LoVo (cell line): ENCODE measurements around the gene HNF1B.

Experiments
- DNase-seq: peaks from one replicate; pipeline ENCODE4 v3.0.0-alpha.2; 2016; ENCODE audit warnings: low spot score

HNF1B gene

DNA sequence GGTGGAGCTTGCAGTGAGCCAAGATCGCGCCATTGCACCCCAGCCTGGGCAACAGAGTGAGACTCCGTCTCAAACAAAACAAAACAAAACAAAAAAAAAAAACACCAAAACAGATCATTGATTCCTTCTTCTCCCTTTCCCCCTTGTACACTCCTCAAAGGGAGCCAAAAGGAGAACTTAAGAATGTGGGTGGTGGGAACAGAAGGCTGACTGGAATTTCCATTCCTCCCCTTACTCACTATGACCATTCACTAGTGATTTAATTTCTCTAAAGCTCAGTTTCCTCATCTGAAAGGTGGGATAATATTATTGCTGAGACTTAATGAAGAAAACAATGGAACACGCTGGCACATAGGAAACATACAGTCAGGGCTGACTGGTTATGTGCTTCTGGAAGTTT lies 17.1 kb upstream of the HNF1B start:
- DNase-seq, result no peak

DNA sequence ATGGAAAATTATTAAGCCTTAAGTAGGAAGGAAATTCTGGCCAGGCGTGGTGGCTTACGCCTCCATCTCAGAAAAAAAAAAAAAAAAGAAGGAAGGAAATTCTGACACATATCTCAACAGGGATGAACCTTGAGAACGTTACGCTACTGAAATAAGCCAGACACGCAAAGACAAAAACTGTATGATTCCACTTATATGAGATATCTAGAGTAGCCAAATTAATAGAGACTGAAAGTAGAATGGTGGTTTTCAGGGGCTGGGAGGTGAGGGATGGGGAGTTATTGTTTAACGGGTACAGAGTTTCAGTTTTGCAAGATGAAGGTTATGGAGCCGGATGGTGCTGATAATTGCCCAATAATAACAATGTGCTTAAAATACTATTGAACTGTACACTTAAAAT lies 16.2 kb upstream of the HNF1B start:
- DNase-seq, result no peak

DNA sequence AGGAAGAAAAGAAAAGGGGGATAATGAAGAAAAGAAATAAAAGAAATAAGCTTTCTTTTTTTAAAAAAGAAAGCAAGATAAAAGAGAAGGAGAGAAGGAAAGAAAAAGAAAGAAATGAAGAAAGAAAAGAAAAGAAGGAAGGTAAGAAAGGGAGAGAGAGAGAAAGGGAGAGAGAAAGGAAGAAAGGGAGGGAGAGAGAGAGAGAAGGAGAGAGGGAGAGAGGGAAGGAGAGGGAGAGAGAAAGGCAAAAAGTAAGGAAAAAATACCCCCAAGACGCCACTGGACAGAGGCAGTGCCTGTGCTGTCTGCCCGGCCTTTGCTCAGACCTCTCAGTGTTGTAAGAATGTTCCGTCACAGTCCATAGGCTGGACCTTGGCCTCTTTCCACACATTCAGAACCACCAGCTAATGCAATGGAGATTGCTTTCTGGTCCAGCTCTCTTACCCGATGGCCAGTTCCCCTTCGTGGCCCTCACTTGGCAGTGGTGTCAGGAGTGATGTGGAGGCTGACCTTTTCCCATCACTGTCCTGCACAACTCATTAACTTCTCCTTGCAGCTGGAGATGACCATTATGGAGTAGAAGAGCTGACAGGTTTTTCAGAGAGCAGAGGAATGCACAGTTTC lies 14.3 kb upstream of the HNF1B start:
- no peak for DNase-seq

DNA sequence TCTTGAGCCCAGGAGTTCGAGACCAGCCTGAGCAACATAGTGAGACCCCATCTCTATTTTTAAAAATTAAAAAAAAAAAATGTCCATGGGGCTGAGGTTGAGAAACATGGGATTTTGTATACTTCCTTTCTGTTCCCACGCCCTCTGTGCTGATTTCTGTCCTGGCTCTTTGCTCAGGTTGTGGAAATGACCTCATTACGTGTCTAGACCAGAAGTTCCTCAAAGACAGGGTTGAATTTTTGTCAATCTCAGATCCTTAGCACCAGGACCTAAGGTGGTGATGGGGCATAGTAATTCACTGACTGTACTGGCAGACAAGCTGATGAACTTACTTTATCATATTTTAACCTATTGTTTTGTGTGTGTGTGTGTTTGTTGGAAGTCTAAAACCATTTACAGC lies 11.2 kb upstream of the HNF1B start:
- no peak for DNase-seq

DNA sequence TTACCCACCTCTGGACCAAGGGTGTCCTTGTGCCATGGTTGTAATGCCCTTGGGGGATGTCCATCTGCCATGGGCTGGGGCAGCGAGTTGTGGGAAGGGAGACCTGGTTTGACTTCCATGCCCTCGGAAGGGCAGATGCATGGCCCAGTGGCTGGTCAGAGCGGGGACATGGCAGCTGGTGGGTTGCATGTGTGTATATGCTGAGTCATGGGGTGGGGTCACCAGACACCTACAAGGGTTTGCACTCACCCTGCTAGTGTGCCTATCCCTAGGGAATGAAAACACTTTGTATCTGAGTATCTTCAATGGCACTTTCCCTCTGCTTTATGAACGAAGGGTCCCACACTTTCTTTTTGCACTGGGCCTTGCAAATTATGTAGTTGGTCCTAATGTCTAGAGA lies 10.6 kb upstream of the HNF1B start:
- no peak for DNase-seq

DNA sequence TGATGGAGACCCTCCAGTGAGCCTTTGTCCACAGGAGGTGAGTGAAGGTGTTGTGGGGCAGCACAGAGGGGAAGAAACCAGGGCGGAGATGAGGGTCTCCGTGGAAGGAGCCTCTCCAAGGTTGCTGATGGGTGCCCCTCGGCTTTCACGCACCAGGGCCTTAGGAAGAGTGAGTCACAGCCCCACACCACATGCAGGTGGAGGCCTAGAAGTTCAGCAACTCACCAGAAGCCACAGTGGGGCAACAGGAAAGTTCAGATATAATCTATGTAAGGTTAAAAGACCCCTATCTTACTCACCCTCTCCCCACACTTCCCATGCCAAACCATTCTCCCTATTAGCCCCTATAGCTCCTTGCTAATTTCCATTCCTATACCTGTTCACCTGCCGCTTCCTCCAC lies 9.5 kb upstream of the HNF1B start:
- DNase-seq, result no peak

DNA sequence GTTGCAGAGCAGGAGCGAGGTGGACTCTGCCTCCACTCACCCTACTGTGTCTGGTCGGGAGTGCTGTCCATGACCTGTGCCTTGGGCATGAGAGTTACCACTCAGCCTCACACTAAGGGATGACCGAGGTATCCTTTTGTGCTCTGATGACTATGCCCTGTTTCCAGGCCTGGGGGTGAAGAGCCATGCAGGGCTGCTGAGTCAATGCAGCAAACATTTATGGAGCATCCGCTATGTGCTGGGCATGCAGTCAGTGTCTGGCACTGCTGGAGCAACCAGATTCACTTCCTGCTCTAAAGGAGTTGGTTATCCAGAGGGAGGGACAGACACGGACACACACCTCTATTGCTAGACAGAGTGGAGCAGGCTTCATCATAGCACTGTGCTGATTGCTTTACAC lies 7.6 kb upstream of the HNF1B start:
- DNase-seq, result no peak

DNA sequence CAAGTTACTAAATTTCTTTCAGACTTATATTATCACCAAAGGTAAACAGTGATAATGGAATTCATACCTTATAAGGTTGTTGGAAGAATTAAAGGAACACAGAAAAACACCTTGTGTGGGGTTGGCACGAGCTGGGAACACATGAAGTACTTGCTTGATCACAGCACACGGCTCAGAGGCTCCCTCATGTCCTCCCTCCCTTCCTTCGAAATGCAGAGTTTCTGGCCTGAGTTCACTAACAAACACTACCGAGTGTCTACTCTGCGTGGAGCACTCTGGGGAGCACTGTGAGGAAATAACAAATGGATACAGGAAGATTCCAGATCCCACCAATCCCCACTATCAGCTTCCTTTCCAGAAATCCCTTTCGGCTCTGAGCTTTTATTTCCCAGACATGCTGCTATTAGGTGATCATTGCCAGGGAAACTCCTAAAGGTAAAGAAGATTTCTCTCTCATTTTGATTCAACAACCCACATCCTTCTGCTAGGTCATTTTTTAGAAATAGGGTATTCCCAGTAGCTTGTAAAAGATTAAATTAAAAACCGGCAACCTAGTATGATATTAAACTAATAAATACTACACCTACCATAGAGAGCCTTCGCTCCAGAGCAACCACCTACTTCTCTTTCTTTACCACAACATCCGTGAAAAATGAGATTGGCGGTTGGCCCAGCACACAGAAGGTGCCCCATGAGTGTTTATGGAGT lies 6.1 kb upstream of the HNF1B start:
- no peak for DNase-seq

DNA sequence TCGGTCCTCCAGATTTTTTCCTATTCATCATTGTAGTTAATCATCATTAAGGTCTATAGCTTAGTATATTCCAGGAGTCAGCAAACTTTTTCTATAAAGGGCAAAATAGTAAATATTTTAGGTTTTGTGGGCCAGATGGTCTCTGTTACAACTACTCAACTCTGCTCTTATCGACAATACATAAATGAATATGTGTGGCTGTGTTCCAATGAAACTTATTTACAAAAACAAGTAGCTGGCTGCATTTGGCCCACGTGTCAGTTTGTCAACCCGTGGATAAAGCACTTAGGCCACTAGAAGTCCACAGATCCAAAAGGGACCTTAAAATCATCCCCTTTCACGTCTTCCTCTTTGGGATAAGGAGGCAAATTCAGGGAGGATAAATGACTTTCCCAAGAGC lies 5.4 kb upstream of the HNF1B start:
- no peak for DNase-seq

DNA sequence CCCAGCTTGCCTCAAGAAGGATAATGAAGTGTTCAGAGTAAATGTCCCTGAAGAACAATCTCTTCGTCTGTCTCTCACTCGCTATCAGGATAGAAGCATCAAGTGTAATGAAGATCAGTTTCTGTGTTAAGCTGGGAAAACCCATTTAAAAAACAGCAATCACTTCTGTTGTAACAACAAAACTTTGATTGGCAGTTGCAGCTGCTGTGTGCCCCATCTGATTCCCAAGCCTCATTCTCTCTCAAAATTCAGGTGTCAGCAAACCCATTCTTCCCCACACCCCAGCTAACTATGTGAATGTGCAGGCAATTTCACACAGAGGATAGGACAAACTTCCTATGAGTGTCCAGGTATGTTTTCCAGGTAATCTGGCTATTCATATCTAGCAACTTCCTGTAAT lies 2.4 kb upstream of the HNF1B start:
- DNase-seq, result no peak

DNA sequence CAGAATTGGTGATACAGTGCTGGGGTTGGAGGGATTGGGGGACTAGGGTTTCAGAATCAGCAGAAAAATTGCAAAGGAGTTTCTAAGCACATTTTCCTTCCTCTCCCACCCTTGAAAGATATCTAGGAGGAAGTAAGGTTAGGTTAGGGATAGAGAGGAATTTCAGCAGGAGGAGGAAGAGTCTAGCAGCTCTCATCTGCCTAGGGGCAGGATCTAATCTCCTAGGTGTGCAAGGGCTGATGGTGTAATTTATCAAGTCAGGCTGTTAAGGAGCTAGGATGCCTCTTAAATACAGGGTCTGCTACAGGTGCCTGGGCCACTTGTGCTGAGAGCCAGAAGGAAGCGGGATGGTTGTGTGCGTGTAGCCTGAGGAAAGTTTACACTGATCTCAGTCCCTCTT lies 1.8 kb upstream of the HNF1B start:
- DNase-seq, result no peak

DNA sequence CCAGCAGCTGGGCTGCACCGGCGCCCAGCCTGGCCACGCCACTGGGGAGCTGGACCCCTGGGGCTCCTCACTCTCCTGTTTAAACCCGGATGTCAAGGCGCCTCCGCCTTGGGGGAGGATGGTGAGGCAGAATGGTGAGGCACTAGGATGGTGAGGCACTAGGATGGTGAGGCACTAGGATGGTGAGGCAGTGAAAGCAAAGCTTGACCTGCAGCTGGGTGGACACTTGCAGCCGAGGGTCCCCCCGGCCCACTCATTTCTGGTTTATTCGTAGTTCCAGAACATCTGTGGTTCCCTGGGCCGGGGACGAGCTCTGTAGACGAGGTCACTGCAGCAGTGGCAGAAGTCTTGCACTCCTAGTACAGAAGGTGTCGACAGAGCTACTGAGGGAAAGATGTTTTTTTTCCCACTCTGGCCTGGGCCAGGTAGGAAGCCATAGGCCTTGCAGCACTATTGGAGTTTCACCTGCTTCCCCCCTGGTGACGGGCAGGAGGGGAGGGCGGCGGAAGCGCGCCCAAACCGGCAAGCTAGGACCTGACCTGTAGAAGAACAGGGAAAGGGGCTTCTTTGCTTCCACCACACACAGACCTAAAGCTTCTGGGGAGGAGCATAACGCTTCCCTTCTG lies 1.1 kb upstream of the HNF1B start:
- no peak for DNase-seq

DNA sequence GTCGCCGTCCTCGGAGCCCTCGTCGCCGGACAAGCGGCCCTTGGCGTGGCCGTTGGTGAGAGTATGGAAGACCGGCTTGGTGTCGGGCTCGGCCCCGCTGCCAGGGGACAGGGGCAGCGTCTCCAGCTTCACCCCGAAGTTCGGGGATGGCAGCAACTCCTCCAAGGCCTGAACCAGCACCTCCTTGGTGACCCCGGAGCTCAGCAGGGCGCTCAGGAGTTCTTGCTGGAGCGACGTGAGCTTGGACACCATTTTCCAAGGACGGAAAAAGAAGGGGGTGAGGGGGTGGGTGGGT lies 279 bp downstream of the HNF1B start:
- no peak for DNase-seq

DNA sequence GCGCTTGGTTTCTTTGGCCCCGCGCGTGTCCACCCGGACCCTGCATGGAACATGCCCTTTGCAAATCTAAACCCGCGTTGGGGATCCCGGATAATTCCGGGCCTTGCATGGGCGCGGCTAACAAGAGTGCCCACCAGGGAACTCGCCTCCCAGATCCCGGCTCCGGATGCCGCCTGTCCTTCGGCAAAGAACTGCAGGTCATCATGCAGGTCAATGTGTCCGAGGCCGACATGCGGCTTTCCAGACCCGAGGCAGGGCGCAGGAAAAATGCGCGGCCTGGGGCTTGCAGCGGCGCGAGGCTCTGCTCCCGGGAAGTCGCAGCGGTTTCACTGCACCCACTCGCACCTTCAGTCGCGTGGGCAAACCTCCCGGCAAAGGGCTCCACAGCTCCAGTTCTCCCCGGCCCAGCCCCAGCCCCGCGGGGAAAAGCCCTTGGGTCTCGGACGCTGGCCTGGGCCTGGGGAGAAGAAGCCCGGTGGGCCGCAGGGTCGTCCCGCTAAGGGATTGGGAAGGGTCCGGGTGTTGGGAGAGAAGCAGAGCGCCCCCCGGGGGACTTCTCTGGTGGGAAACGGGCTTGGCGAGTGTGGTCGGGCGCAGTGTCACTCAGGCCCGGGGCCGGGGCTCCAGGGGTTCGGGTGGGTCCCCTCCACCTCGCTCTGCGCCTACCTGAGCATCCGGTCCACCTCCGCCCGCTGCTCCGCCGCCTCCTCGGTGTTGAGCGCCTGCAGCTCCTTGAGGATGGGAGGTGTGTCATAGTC lies 805 bp downstream of the HNF1B start:
- DNase-seq, result no peak

DNA sequence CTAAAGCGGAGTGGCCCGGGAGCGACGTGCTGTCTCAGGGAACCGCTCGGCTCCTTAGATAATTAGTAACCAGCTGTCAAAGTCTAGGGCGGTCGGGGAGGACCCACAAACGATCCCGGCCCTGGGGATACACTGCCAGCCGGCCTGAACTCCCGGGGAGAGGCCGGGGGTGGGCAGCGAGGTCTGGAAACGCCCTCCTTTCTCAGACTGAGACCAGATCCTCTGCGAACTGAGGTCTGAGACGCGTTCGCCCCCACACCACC lies 1.3 kb downstream of the HNF1B start:
- no peak for DNase-seq

DNA sequence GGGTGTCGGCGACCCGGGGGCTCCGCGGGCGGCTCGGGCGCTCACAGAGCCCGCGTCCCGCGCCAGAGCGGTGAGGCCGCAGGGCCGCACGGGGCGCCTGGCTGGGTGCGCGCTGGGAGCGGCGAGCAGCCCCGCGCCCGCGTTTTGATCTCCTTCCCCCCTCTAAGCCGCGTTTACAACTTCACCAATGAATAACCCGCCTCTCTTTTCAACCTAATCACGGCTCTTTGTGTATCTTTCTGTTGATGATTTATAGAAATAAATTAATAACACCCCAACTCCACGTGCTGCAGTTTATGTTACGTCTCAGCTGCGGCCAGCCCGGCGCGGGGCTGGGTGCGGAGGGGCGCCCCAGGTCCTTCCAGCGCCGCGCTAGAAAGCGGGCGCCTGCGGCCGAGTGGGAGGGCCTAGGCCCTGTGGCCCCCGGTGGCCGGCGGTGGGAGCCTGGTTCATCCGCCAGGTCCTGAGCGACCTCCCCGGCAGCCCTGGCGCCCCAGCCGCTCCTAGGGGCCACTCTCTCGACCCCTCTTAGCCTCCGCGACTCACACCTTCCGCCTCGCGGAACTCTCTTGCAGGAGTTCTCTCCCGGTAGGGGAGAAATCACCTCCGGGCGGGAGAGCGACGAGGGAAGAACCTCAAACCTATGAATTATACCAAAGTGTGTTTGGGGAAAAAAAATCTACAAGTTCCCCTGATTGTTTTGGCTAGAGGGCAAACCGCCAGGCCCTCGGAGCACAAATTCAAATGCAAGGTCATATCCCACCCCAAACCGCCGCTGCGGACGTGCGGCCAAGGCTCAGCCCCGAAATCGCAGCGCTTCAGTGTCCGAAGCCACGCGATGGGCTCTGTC lies 1.9 kb downstream of the HNF1B start:
- no peak for DNase-seq

DNA sequence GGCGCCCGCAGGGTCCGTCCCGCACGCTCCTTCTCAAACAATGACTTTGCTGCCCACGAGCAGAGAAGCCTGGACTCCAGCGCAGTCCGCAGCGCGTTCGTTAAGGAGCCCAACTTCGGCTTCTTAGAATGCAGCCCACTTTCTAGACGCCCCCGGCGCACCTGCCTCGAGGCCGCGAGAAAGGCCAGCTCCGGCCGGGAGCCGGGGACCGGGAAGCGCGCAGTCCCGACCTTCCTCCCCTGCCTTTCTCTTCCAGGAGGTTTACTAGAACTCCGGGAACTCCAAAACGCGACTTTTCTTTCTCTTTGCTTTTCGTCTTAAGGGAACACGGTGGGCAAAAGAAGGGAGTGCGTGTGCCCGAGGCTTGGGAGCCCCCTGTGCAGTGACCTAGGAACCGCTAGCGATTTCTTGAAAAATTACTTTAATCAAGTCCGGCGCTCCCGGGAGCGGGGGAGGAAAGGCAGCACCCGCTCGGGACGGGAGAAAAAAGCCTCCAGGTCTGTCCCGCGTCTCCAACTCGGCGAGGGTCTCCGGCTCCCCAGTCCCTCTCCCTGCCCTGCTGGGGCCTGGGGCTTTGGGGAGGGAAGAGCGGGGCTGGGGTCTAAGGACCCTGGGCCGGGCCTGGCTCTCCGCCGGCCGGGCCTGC lies 2.6 kb downstream of the HNF1B start:
- peak; percentile 6 for DNase-seq

DNA sequence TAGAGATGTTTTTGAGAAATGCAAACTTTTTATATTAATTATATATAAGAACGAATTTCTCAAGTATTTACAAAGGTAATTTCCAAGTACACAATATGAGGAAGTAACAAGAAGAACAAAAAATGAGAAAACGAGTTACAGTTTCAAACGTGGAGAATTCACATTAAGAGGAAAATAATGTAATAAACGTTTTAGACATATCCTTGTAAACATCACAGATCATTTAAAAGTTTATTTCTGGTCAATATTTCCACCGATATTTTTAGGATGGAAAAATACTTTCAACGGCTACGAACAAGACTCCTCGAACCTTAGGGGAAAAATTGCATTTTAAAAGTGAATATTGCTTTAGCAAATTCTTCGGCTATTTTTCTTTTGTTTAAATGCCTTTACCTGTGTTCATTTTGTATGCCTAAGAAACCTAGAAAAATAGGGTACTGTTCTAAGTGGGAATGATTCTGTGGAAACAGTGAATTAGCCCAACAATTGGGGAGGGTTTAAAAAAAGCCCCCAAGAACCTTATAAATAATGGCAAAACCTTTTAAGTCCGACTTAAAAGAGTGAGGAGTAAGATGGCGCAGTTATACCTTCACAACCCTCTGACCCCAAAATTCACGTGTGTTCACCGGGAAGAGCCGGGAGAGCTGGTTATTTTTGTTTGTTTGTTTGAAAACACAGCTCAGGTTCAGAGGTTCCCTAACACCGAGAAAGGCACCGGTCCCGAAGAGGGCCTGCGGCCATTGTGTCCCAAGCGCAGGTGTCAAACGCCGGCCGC lies 3.3 kb downstream of the HNF1B start:
- DNase-seq, result no peak

DNA sequence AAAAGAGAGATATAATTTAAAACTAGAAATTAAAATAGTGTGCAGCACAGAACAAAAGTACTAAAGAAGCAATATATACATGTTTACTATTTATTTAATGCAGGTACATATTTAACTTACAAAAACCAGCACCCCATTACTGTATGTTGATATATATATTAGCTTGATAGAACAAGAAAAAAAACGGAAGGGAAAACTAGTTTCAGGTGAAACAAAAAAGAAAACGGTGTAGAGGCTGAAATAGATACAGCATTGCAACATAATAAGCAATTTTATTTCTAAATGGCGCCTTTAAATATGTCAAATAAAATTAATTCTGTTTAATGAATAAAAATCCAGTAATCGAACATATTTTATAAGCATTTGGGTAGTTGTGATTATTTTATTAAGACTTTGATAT lies 3.9 kb downstream of the HNF1B start:
- DNase-seq, result no peak

DNA sequence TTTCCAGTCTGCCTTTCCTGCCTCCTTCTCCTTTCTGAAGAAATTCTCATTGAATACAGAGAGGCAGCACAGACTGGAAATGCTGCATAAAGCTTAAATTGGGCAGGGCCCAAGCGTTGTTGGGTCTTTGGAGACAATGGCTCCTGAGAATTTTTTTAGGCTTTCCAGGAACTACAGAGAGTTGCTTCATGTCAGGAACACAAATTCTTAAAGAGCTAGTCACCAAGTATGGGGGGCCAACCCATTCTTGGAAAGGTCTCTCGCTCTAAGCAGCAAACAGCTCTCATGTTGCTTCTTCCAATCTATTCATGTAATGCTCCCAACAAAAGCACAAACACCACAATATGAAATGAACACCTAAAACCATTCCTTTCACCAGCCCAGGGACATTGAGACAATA lies 6.9 kb downstream of the HNF1B start:
- no peak for DNase-seq

DNA sequence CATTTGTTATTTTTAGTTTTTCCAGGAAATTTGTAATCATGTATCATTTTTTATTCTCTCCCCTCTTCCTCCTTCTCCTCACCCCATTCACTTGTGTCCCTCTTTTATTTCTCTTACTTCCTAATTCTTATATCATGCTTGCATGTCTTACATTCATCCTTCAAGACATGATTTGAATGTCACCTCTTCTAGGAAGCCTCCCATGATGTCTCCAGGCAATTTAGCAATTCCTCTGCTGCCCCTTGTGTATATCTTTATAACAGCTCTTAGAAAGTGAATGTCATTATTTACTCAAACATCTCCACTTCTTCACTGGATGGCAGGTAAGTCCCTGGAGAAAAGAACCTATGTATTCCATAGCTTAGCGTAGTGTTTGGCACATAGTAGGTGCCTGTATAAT lies 7.8 kb downstream of the HNF1B start:
- peak; percentile 18 for DNase-seq
